ENCODE measurements around the gene TAC4.

The TAC4 gene

GRCh38 chr17:49873466-49873865 lies 25.6 kb upstream of the TAC4 start:
- DNase-seq (ENCODE audit: low read depth in 2 of 2): no peak

- DNase-seq (ENCODE audit: low read depth in 2 of 2): no peak
These were observed 25.0 kb upstream of the TAC4 start for GRCh38 chr17:49872754-49873377.

- no peak for DNase-seq (ENCODE audit: low read depth in 2 of 2)
These were observed 23.3 kb upstream of the TAC4 start for GRCh38 chr17:49871211-49871610.

- DNase-seq (ENCODE audit: low read depth in 2 of 2): no peak
These were observed 22.4 kb upstream of the TAC4 start for GRCh38 chr17:49870298-49870697.

GRCh38 chr17:49869038-49869374 lies 21.1 kb upstream of the TAC4 start:
- DNase-seq (ENCODE audit: low read depth in 2 of 2): no peak

GRCh38 chr17:49866882-49867413 lies 19.1 kb upstream of the TAC4 start:
- DNase-seq (ENCODE audit: low read depth in 2 of 2): no peak

GRCh38 chr17:49866019-49866380 lies 18.1 kb upstream of the TAC4 start:
- DNase-seq (ENCODE audit: low read depth in 2 of 2): no peak

- no peak for DNase-seq (ENCODE audit: low read depth in 2 of 2)
These were observed 15.0 kb upstream of the TAC4 start for GRCh38 chr17:49862781-49863331.

GRCh38 chr17:49861150-49861884 lies 13.4 kb upstream of the TAC4 start:
- DNase-seq (ENCODE audit: low read depth in 2 of 2): peak; percentile 30 to 43

- no peak for DNase-seq (ENCODE audit: low read depth in 2 of 2)
These were observed 12.4 kb upstream of the TAC4 start for GRCh38 chr17:49859991-49860953.

- DNase-seq (ENCODE audit: low read depth in 2 of 2): no peak
These were observed 10.9 kb upstream of the TAC4 start for GRCh38 chr17:49858796-49859195.

- DNase-seq (ENCODE audit: low read depth in 2 of 2): no peak
These were observed 6.3 kb upstream of the TAC4 start for GRCh38 chr17:49854126-49854525.

GRCh38 chr17:49853470-49854015 lies 5.7 kb upstream of the TAC4 start:
- DNase-seq (ENCODE audit: low read depth in 2 of 2): no peak

- DNase-seq (ENCODE audit: low read depth in 2 of 2): peak; percentile 44 to 62
These were observed 3.8 kb upstream of the TAC4 start for GRCh38 chr17:49851387-49852291.

GRCh38 chr17:49850772-49851386 lies 3.0 kb upstream of the TAC4 start:
- DNase-seq (ENCODE audit: low read depth in 2 of 2): no peak

- DNase-seq (ENCODE audit: low read depth in 2 of 2): no peak
These were observed 2.3 kb upstream of the TAC4 start for GRCh38 chr17:49850218-49850610.

- no peak for DNase-seq (ENCODE audit: low read depth in 2 of 2)
These were observed 870 bp upstream of the TAC4 start for GRCh38 chr17:49848739-49849138.

- DNase-seq (ENCODE audit: low read depth in 2 of 2): no peak
These were observed 744 bp downstream of the TAC4 start for GRCh38 chr17:49846938-49847712.

GRCh38 chr17:49845321-49845720 lies 2.5 kb downstream of the TAC4 start:
- no peak for DNase-seq (ENCODE audit: low read depth in 2 of 2)
